ENCODE data around the gene FIBP. TPM values are rescaled to one million over a fixed set of nuclear protein-coding genes. Genes with fewer than 3 reads are reported as not detected.
A peak's percentile ranks its signal among the peaks of the same experiment; 100 is the strongest.

The FIBP gene
- total RNA-seq, 1 donor from 2014 or later = 76.5 TPM

GRCh38 chr11:65890324-65891218 lies 2.3 kb upstream of the FIBP start, which contains the start of gene CCDC85B:
Gene CCDC85B, plus strand, starts transcription at chr11:65890673. Its CDS starts 111 bp downstream, at chr11:65890784.
- Mint-ChIP-seq H3K4me1 (peaks cover 69% of the 10 kb centered on the region), H3K27me3 (no peaks in the 10 kb centered on the region), H3K4me3 (peak within 1 kb of the TSS; percentile 98), H3K9me3 (no peaks in the 10 kb centered on the region), H3K27ac (peak within 1 kb of the TSS; percentile 95), H3K36me3 (ENCODE audit: low read depth) (peaks cover 17% of the 10 kb centered on the region)
- ChIA-PET CTCF (interaction anchor here (0.5 to 4.2 kb wide), 26 partner anchors 8 to 227 kb away, joined by 3 to 63 read pairs (median 4); partner anchors contain the start of genes AP5B1, C11orf68, CFL1 and FOSL1), POLR2A (interaction anchor here (0.6 to 11.8 kb wide), 40 partner anchors 8 to 1017 kb away, joined by 3 to 340 read pairs (median 6); partner anchors contain the start of genes BANF1, C11orf68, CFL1 and CST6)
- intact Hi-C loops (cut with micrococcal nuclease) = loop anchor here (1.0 to 2.0 kb wide), 3 partner anchors 10 to 178 kb away; partner anchors contain the start of genes C11orf68, DRAP1, FOSL1 and KAT5
- TF ChIP-seq, protein P1, sequence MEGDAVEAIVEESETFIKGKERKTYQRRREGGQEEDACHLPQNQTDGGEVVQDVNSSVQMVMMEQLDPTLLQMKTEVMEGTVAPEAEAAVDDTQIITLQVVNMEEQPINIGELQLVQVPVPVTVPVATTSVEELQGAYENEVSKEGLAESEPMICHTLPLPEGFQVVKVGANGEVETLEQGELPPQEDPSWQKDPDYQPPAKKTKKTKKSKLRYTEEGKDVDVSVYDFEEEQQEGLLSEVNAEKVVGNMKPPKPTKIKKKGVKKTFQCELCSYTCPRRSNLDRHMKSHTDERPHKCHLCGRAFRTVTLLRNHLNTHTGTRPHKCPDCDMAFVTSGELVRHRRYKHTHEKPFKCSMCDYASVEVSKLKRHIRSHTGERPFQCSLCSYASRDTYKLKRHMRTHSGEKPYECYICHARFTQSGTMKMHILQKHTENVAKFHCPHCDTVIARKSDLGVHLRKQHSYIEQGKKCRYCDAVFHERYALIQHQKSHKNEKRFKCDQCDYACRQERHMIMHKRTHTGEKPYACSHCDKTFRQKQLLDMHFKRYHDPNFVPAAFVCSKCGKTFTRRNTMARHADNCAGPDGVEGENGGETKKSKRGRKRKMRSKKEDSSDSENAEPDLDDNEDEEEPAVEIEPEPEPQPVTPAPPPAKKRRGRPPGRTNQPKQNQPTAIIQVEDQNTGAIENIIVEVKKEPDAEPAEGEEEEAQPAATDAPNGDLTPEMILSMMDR (IDR thresholded peaks at IDR 0.05) = no peak
- DNase-seq (peak; percentile 99), ATAC-seq (ENCODE audit: low read depth) (peak; percentile 66)

- ChIA-PET CTCF (interaction anchor here (0.7 to 4.2 kb wide), 17 partner anchors 9 to 176 kb away, joined by 3 to 63 read pairs (median 3); partner anchors contain the start of genes C11orf68, CFL1, FOSL1 and KAT5), POLR2A (interaction anchor here (0.6 to 11.8 kb wide), 41 partner anchors 9 to 1571 kb away, joined by 3 to 340 read pairs (median 6); partner anchors contain the start of genes BANF1, C11orf68, CFL1 and DRAP1)
- no peaks in the 10 kb centered on the region for H3K9me3 Mint-ChIP-seq
- no peak for DNase-seq
- H3K36me3 Mint-ChIP-seq (ENCODE audit: low read depth) = peaks cover 42% of the 10 kb centered on the region
- H3K27ac Mint-ChIP-seq = peak overlapping the region; percentile 95
- intact Hi-C loops (cut with micrococcal nuclease) = loop anchor here (1.0 to 10.0 kb wide), 7 partner anchors 15 to 381 kb away; partner anchors contain the start of genes AP5B1, EFEMP2, MUS81 and RAB1B
- peaks cover 65% of the 10 kb centered on the region for H3K4me1 Mint-ChIP-seq
- TF ChIP-seq, protein P1 (IDR thresholded peaks at IDR 0.05) = no peak
- no peaks in the 10 kb centered on the region for H3K27me3 Mint-ChIP-seq
- H3K4me3 Mint-ChIP-seq = peak overlapping the region; percentile 98
- ATAC-seq (ENCODE audit: low read depth) = no peak
Observed at GRCh38 chr11:65887723-65888162, 528 bp downstream of the FIBP start.

DNA sequence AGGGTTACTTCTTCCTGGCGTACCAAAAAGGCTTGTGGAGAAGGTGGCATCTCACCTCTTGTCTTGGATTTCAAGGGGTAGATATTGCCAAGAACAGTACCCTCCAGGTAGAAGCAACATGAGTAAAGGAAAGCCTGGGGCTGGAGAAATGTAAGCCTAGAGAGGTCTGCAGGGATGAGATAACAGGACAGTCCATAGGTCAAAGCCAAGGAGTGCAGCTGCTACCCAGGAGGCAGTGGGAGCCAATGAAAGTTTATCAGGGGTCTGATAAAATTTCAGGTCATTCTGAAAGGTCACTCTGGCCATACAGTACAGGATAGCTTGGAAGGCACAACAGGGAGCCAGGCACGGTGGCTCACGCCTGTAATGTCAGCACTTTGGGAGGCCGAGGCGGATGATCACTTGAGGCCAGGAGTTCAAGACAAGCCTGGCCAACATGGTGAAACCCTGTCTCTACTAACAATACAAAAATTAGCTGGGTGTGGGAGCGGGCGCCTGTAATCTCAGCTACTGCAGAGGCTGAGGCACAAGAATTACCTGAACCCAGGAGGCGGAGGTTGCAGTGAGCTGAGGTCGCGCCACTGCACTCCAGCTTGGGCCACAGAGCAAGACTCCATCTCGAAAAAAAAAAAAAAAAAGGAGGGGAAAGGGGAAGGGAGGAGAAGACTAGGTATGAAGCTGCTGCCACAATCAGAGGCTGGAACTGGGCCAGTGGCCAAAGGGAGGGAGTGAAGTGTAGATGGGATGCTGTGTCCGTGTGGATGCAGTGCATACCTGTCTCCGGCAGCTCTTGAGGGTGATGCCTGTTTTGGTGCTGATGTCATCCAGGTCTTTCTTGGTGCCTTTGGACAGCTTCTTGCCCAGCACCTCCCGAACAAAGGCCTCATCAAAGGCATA lies 1.2 kb downstream of the FIBP start:
- no peak for ATAC-seq (ENCODE audit: low read depth)
- Mint-ChIP-seq H3K4me1 (peaks cover 58% of the 10 kb centered on the region), H3K36me3 (ENCODE audit: low read depth) (peaks cover 48% of the 10 kb centered on the region), H3K9me3 (no peaks in the 10 kb centered on the region), H3K4me3 (peak overlapping the region; percentile 98), H3K27ac (peak overlapping the region; percentile 95), H3K27me3 (no peaks in the 10 kb centered on the region)
- ChIA-PET POLR2A (interaction anchor here (0.6 to 11.8 kb wide), 10 partner anchors 8 to 360 kb away, joined by 3 to 340 read pairs (median 6); partner anchors contain the start of genes C11orf68, CFL1, DRAP1 and KAT5), CTCF (interaction anchor here (1.5 to 4.2 kb wide), 6 partner anchors 13 to 175 kb away, joined by 4 to 63 read pairs (median 20); partner anchors contain the start of genes CFL1, KAT5 and MUS81)
- TF ChIP-seq, protein P1 (IDR thresholded peaks at IDR 0.05) = no peak
- intact Hi-C loops (cut with micrococcal nuclease) = loop anchor here (10.0 kb wide), 1 partner anchor 248 kb away; no protein-coding TSS in a partner anchor
- DNase-seq = no peak

DNA sequence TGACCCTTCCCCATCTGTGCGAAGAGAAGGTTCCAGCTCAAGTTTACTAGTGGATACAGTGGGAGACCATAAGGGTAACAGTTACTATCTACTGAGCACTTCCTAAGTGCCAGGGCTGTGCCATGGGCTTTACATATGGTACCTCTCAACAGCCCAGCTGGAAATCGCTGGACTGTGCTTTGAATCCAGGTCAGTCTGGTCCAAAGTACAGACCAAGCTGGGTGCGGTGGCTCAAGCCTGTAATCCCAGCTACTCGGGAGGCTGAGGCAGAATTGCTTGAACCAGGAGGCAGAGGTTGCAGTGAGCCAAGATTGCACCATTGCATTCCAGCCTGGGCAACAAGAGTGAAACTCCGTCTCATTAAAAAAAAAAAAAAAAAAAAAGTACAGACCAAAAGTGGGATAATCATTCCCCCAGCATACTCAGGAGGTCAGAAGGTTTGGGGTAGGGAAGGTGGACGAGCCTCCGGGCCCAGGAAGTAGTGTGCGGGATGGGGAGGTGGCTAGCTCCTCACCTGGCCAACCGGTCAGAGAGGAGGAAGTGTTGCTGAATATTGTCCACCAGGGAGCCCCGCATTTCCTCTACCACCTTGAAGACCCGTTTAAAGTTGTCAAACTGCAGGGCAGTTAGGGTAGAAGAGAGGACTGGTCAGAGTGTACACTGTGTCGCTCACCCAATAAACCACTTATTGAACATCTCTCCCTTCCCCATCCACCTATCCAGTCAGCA lies 2.3 kb downstream of the FIBP start:
- no peak overlapping the region for H3K4me3 Mint-ChIP-seq

More for the DNA sequence above, 2.3 kb downstream of the FIBP start:
- DNase-seq = no peak
- Mint-ChIP-seq H3K27me3 (no peaks in the 10 kb centered on the region), H3K36me3 (ENCODE audit: low read depth) (peaks cover 49% of the 10 kb centered on the region), H3K9me3 (no peaks in the 10 kb centered on the region), H3K27ac (no peak overlapping the region), H3K4me1 (peaks cover 57% of the 10 kb centered on the region)
- no peak for ATAC-seq (ENCODE audit: low read depth)
- intact Hi-C loops (cut with micrococcal nuclease) = loop anchor here (10.0 kb wide), 1 partner anchor 249 kb away; no protein-coding TSS in a partner anchor
- CTCF ChIA-PET = interaction anchor here (0.6 to 4.0 kb wide), 15 partner anchors 8 to 174 kb away, joined by 3 to 67 read pairs (median 9); partner anchors contain the start of genes KAT5, MUS81 and SNX32
- TF ChIP-seq, protein P1 (IDR thresholded peaks at IDR 0.05) = no peak
- POLR2A ChIA-PET = interaction anchor here (0.7 to 11.8 kb wide), 10 partner anchors 8 to 790 kb away, joined by 3 to 340 read pairs (median 7); partner anchors contain the start of genes BANF1, CFL1, EFEMP2 and EIF1AD
